Measurements from ENCODE around the gene DDX39B.
"Not testable (repeated sequence)": the region's sequence is repeated elsewhere in the genome, so short reads cannot be mapped to it uniquely, and the experiment has no call there.

DDX39B gene

GRCh38 chr6:31531162-31531561, 10.6 kb downstream of the DDX39B start:
- H3K4me1 Mint-ChIP-seq (ENCODE audit: low read depth) = peaks cover 23% of the 10 kb centered on the region
- H3K9me3 Mint-ChIP-seq = no peaks in the 10 kb centered on the region
- no peak overlapping the region for H3K27ac Mint-ChIP-seq
- H3K36me3 Mint-ChIP-seq (ENCODE audit: low read depth) = peaks cover 69% of the 10 kb centered on the region
- H3K27me3 Mint-ChIP-seq = no peaks in the 10 kb centered on the region
- H3K4me3 Mint-ChIP-seq = no peak overlapping the region

- no peak overlapping the region for H3K4me3 Mint-ChIP-seq
- no peak overlapping the region for H3K27ac Mint-ChIP-seq
- no peaks in the 10 kb centered on the region for H3K9me3 Mint-ChIP-seq
- no peaks in the 10 kb centered on the region for H3K27me3 Mint-ChIP-seq
- H3K4me1 Mint-ChIP-seq (ENCODE audit: low read depth) = peaks cover 18% of the 10 kb centered on the region
- peaks cover 64% of the 10 kb centered on the region for H3K36me3 Mint-ChIP-seq (ENCODE audit: low read depth)
Observed at GRCh38 chr6:31530659-31531058, 11.1 kb downstream of the DDX39B start.

GRCh38 chr6:31529329-31530150, 12.3 kb downstream of the DDX39B start:
- Mint-ChIP-seq H3K27me3 (no peaks in the 10 kb centered on the region), H3K9me3 (no peaks in the 10 kb centered on the region), H3K27ac (no peak overlapping the region), H3K4me3 (no peak overlapping the region), H3K4me1 (ENCODE audit: low read depth) (peaks cover 9% of the 10 kb centered on the region), H3K36me3 (ENCODE audit: low read depth) (peaks cover 53% of the 10 kb centered on the region)

- Mint-ChIP-seq H3K4me3 (no peak within 1 kb of the TSS), H3K9me3 (no peaks in the 10 kb centered on the region), H3K27ac (no peak within 1 kb of the TSS), H3K27me3 (no peaks in the 10 kb centered on the region), H3K36me3 (ENCODE audit: low read depth) (peaks cover 47% of the 10 kb centered on the region), H3K4me1 (ENCODE audit: low read depth) (peaks cover 9% of the 10 kb centered on the region)
Observed at GRCh38 chr6:31528821-31529328, 12.9 kb downstream of the DDX39B start, which contains the start of gene MCCD1. Gene MCCD1, plus strand, starts transcription at chr6:31528962. Its CDS starts 53 bp downstream, at chr6:31529015.

- Mint-ChIP-seq H3K27me3 (no peaks in the 10 kb centered on the region), H3K27ac (no peak overlapping the region), H3K4me3 (no peak overlapping the region), H3K9me3 (no peaks in the 10 kb centered on the region), H3K4me1 (ENCODE audit: low read depth) (peaks cover 5% of the 10 kb centered on the region), H3K36me3 (ENCODE audit: low read depth) (peaks cover 42% of the 10 kb centered on the region)
Observed at GRCh38 chr6:31528307-31528777, 13.5 kb downstream of the DDX39B start.

- no peaks in the 10 kb centered on the region for H3K9me3 Mint-ChIP-seq
- H3K27me3 Mint-ChIP-seq = no peaks in the 10 kb centered on the region
- H3K27ac Mint-ChIP-seq = no peak overlapping the region
- H3K4me3 Mint-ChIP-seq = no peak overlapping the region
- no peaks in the 10 kb centered on the region for H3K4me1 Mint-ChIP-seq (ENCODE audit: low read depth)
- H3K36me3 Mint-ChIP-seq (ENCODE audit: low read depth) = peaks cover 22% of the 10 kb centered on the region
Observed at GRCh38 chr6:31525932-31526591, 15.7 kb downstream of the DDX39B start.

- H3K4me3 Mint-ChIP-seq = no peak overlapping the region
- no peak overlapping the region for H3K27ac Mint-ChIP-seq
- no peaks in the 10 kb centered on the region for H3K4me1 Mint-ChIP-seq (ENCODE audit: low read depth)
- no peaks in the 10 kb centered on the region for H3K9me3 Mint-ChIP-seq
- H3K36me3 Mint-ChIP-seq (ENCODE audit: low read depth) = peaks cover 16% of the 10 kb centered on the region
- H3K27me3 Mint-ChIP-seq = peaks cover 2% of the 10 kb centered on the region
Observed at GRCh38 chr6:31525553-31525931, 16.3 kb downstream of the DDX39B start.

GRCh38 chr6:31521835-31522234, 20.0 kb downstream of the DDX39B start:
- Mint-ChIP-seq H3K4me3 (no peak overlapping the region), H3K4me1 (ENCODE audit: low read depth) (no peaks in the 10 kb centered on the region), H3K9me3 (no peaks in the 10 kb centered on the region), H3K27ac (no peak overlapping the region), H3K27me3 (peaks cover 10% of the 10 kb centered on the region), H3K36me3 (ENCODE audit: low read depth) (no peaks in the 10 kb centered on the region)

- H3K4me1 Mint-ChIP-seq (ENCODE audit: low read depth) = no peaks in the 10 kb centered on the region
- H3K4me3 Mint-ChIP-seq = no peak overlapping the region
- no peak overlapping the region for H3K27ac Mint-ChIP-seq
- H3K9me3 Mint-ChIP-seq = no peaks in the 10 kb centered on the region
- H3K36me3 Mint-ChIP-seq (ENCODE audit: low read depth) = peaks cover 12% of the 10 kb centered on the region
- peaks cover 8% of the 10 kb centered on the region for H3K27me3 Mint-ChIP-seq
Observed at GRCh38 chr6:31513456-31514165, 28.2 kb downstream of the DDX39B start.

- H3K4me1 Mint-ChIP-seq (ENCODE audit: low read depth) = no peaks in the 10 kb centered on the region
- H3K36me3 Mint-ChIP-seq (ENCODE audit: low read depth) = peaks cover 31% of the 10 kb centered on the region
- H3K4me3 Mint-ChIP-seq = no peak overlapping the region
Observed at GRCh38 chr6:31510007-31510406, 31.8 kb downstream of the DDX39B start.

GRCh38 chr6:31509036-31509435, 32.8 kb downstream of the DDX39B start:
- H3K4me3 Mint-ChIP-seq; H3K27ac Mint-ChIP-seq; H3K9me3 Mint-ChIP-seq; H3K4me1 Mint-ChIP-seq (ENCODE audit: low read depth); H3K27me3 Mint-ChIP-seq: not testable (repeated sequence)
- peaks cover 31% of the 10 kb centered on the region for H3K36me3 Mint-ChIP-seq (ENCODE audit: low read depth)

More at GRCh38 chr6:31510007-31510406, 31.8 kb downstream of the DDX39B start:
- Mint-ChIP-seq H3K27ac (no peak overlapping the region), H3K9me3 (no peaks in the 10 kb centered on the region), H3K27me3 (no peaks in the 10 kb centered on the region)

GRCh38 chr6:31502586-31502985, 39.2 kb downstream of the DDX39B start:
- H3K4me3 Mint-ChIP-seq = no peak overlapping the region

GRCh38 chr6:31499648-31500047, 42.2 kb downstream of the DDX39B start:
- Mint-ChIP-seq H3K4me3 (peak overlapping the region; percentile 89), H3K4me1 (ENCODE audit: low read depth) (peaks cover 61% of the 10 kb centered on the region)
- H3K9me3 Mint-ChIP-seq; H3K36me3 Mint-ChIP-seq (ENCODE audit: low read depth); H3K27me3 Mint-ChIP-seq; H3K27ac Mint-ChIP-seq: not testable (repeated sequence)

More at GRCh38 chr6:31502586-31502985, 39.2 kb downstream of the DDX39B start:
- H3K27ac Mint-ChIP-seq = no peak overlapping the region
- peaks cover 38% of the 10 kb centered on the region for H3K4me1 Mint-ChIP-seq (ENCODE audit: low read depth)
- peaks cover 18% of the 10 kb centered on the region for H3K36me3 Mint-ChIP-seq (ENCODE audit: low read depth)
- no peaks in the 10 kb centered on the region for H3K9me3 Mint-ChIP-seq
- no peaks in the 10 kb centered on the region for H3K27me3 Mint-ChIP-seq

GRCh38 chr6:31498748-31499147, 43.1 kb downstream of the DDX39B start:
- H3K4me1 Mint-ChIP-seq (ENCODE audit: low read depth) = peaks cover 62% of the 10 kb centered on the region
- H3K27me3 Mint-ChIP-seq = no peaks in the 10 kb centered on the region
- no peaks in the 10 kb centered on the region for H3K9me3 Mint-ChIP-seq
- H3K4me3 Mint-ChIP-seq = peak overlapping the region; percentile 89
- H3K36me3 Mint-ChIP-seq (ENCODE audit: low read depth) = no peaks in the 10 kb centered on the region
- peak overlapping the region; percentile 17 for H3K27ac Mint-ChIP-seq
